Ishikawa (cell line): ENCODE data around the gene SUPT20HL2.

Source experiments
- EP300 ChIP-seq: IDR thresholded peaks from 2 replicates; pipeline ENCODE4 v1.6.1; 2012; ENCODE audit warnings: borderline replicate concordance
- FOXM1 ChIP-seq: IDR thresholded peaks from 2 replicates; pipeline ENCODE4 v1.6.1; 2012; ENCODE audit warnings: low read depth, borderline replicate concordance
- MAX ChIP-seq: IDR thresholded peaks from 2 replicates; pipeline ENCODE4 v1.6.1; 2012
- RAD21 ChIP-seq: IDR thresholded peaks from 2 replicates; pipeline ENCODE4 v1.6.1; 2012; ENCODE audit warnings: low read depth
- REST ChIP-seq: IDR thresholded peaks from 2 replicates; pipeline ENCODE4 v1.6.1; 2012; ENCODE audit warnings: low read depth, mild to moderate bottlenecking
- YY1 ChIP-seq: IDR thresholded peaks from 2 replicates; pipeline ENCODE4 v1.6.1; 2012; ENCODE audit warnings: low read depth

GRCh38 chrX:24283127-24283794, 30.6 kb downstream of the SUPT20HL2 start:
- no peak for TF ChIP-seq REST
- no peak for TF ChIP-seq RAD21
- no peak for TF ChIP-seq YY1
- TF ChIP-seq EP300 = no peak
- no peak for TF ChIP-seq MAX
- TF ChIP-seq FOXM1 = no peak
